Measurements from ENCODE around the gene IFNAR2.
A peak's percentile ranks its signal among the peaks of the same experiment; 100 is the strongest.

IFNAR2 gene

GRCh38 chr21:33265664-33266049 lies 35.9 kb downstream of the IFNAR2 start:
- no peaks in the 10 kb centered on the region for H3K27me3 ChIP-seq (replicated peaks; ENCODE audit: insufficient read depth, low read length)
- H3K79me2 ChIP-seq (ENCODE audit: low read length): peaks cover 48% of the 10 kb centered on the region
- H3K36me3 ChIP-seq (replicated peaks; ENCODE audit: insufficient read depth, low read length): no peaks in the 10 kb centered on the region
- DNase-seq: peak; percentile 54
- TF ChIP-seq EZH2 (optimal IDR thresholded peaks at IDR 0.05; ENCODE audit: low read depth, low read length): no peak
- no peak for TF ChIP-seq EZH2phosphoT487 (IDR thresholded peaks at IDR 0.05; ENCODE audit: low read length)
- no peak for TF ChIP-seq CTCF (IDR thresholded peaks at IDR 0.05; ENCODE audit: low read length)
- peaks cover 38% of the 10 kb centered on the region for H3K4me1 ChIP-seq (ENCODE audit: low read length)
- no peak overlapping the region; the same call in 1 of the 2 replicates for H3K9ac ChIP-seq (ENCODE audit: low read length)
- 0 out of 2 replicates have a peak overlapping the region, but pooled peaks have one; percentile 21 for H2AFZ ChIP-seq (ENCODE audit: low read length)
- H3F3A ChIP-seq (ENCODE audit: insufficient read depth, low read length): peaks cover 58% of the 10 kb centered on the region
- no peaks in the 10 kb centered on the region for H3K9me2 ChIP-seq (replicated peaks; ENCODE audit: insufficient read depth, low read length)
- no peaks in the 10 kb centered on the region for H4K20me1 ChIP-seq (ENCODE audit: insufficient read depth, low read length)
- H3K4me2 ChIP-seq (ENCODE audit: low read depth, low read length): peak overlapping the region; percentile 85
- no peaks in the 10 kb centered on the region for H3K9me3 ChIP-seq (replicated peaks; ENCODE audit: insufficient read depth, low read length)
- peak overlapping the region; percentile 45; the same call in 1 of the 2 replicates for H3K27ac ChIP-seq (ENCODE audit: low read length)
- peak overlapping the region; percentile 72 for H3K4me3 ChIP-seq (ENCODE audit: low read length)

- Histone ChIP-seq H3K27ac (ENCODE audit: low read length) (peak within 1 kb of the TSS; percentile 59; the same call in 1 of the 2 replicates), H3K9me3 (replicated peaks; ENCODE audit: insufficient read depth, low read length) (no peaks in the 10 kb centered on the region), H3K4me2 (ENCODE audit: low read depth, low read length) (peak within 1 kb of the TSS; percentile 85), H3K36me3 (replicated peaks; ENCODE audit: insufficient read depth, low read length) (no peaks in the 10 kb centered on the region), H3K27me3 (replicated peaks; ENCODE audit: insufficient read depth, low read length) (no peaks in the 10 kb centered on the region), H2AFZ (ENCODE audit: low read length) (peak within 1 kb of the TSS; percentile 57), H3F3A (ENCODE audit: insufficient read depth, low read length) (peaks cover 54% of the 10 kb centered on the region), H3K9me2 (replicated peaks; ENCODE audit: insufficient read depth, low read length) (no peaks in the 10 kb centered on the region), H3K4me3 (ENCODE audit: low read length) (peak within 1 kb of the TSS; percentile 72), H4K20me1 (ENCODE audit: insufficient read depth, low read length) (no peaks in the 10 kb centered on the region), H3K79me2 (ENCODE audit: low read length) (peaks cover 48% of the 10 kb centered on the region), H3K4me1 (ENCODE audit: low read length) (peaks cover 38% of the 10 kb centered on the region), H3K9ac (ENCODE audit: low read length) (peak within 1 kb of the TSS; percentile 73)
- TF ChIP-seq CTCF (IDR thresholded peaks at IDR 0.05; ENCODE audit: low read length) (no peak), EZH2 (optimal IDR thresholded peaks at IDR 0.05; ENCODE audit: low read depth, low read length) (no peak), EZH2phosphoT487 (IDR thresholded peaks at IDR 0.05; ENCODE audit: low read length) (no peak)
- DNase-seq: peak; percentile 80
Measured at GRCh38 chr21:33266050-33266788, 36.5 kb downstream of the IFNAR2 start, which contains the start of gene IL10RB. Gene IL10RB, plus strand, starts transcription at chr21:33266367. Its CDS starts 99 bp downstream, at chr21:33266466.

GRCh38 chr21:33266789-33267135 lies 37.0 kb downstream of the IFNAR2 start:
- peaks cover 48% of the 10 kb centered on the region for H3K79me2 ChIP-seq (ENCODE audit: low read length)

More at GRCh38 chr21:33266789-33267135, 37.0 kb downstream of the IFNAR2 start:
- peak; percentile 42 for DNase-seq
- peak overlapping the region; percentile 85 for H3K4me2 ChIP-seq (ENCODE audit: low read depth, low read length)
- H2AFZ ChIP-seq (ENCODE audit: low read length): peak overlapping the region; percentile 57
- no peaks in the 10 kb centered on the region for H3K9me3 ChIP-seq (replicated peaks; ENCODE audit: insufficient read depth, low read length)
- TF ChIP-seq CTCF (IDR thresholded peaks at IDR 0.05; ENCODE audit: low read length) (no peak), EZH2phosphoT487 (IDR thresholded peaks at IDR 0.05; ENCODE audit: low read length) (no peak), EZH2 (optimal IDR thresholded peaks at IDR 0.05; ENCODE audit: low read depth, low read length) (no peak)
- H3K9ac ChIP-seq (ENCODE audit: low read length): peak overlapping the region; percentile 73
- H3K4me3 ChIP-seq (ENCODE audit: low read length): peak overlapping the region; percentile 72
- no peaks in the 10 kb centered on the region for H3K9me2 ChIP-seq (replicated peaks; ENCODE audit: insufficient read depth, low read length)
- peak overlapping the region; percentile 59; the same call in 1 of the 2 replicates for H3K27ac ChIP-seq (ENCODE audit: low read length)
- no peaks in the 10 kb centered on the region for H3K36me3 ChIP-seq (replicated peaks; ENCODE audit: insufficient read depth, low read length)
- no peaks in the 10 kb centered on the region for H4K20me1 ChIP-seq (ENCODE audit: insufficient read depth, low read length)
- H3F3A ChIP-seq (ENCODE audit: insufficient read depth, low read length): peaks cover 49% of the 10 kb centered on the region
- no peaks in the 10 kb centered on the region for H3K27me3 ChIP-seq (replicated peaks; ENCODE audit: insufficient read depth, low read length)
- H3K4me1 ChIP-seq (ENCODE audit: low read length): peaks cover 37% of the 10 kb centered on the region

Data from MM.1S (cell line).